ENCODE measurements around the gene ZNF222. TPM values are rescaled to one million over a fixed set of nuclear protein-coding genes. Genes with fewer than 3 reads are reported as not detected.

ZNF222 gene
- total and polyA plus RNA-seq, 2 of the 8 experiments (the other 6 are each of a cell fraction or from before 2014, with no cell fraction given): 1.7 to 3.4 TPM

DNA sequence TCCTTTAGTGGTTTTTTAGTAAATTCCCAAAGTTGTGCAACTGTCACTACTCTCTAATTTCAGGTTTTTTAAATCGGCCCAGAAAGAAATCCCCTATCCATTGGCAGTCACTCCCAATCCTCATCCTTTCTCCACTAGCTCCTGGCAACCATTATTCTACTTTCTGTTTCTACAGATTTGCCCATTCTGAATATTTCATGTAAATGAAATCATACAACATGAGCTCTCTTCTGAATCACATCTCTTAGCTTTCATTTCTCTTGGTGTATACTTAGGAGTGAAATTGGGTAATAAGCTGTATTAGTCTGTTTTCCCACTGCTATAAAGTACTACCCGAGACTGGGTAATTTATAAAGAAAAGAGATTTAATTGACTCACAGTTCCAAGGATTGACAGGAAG lies 17.0 kb downstream of the ZNF222 start:
- 84% methylated on average over 2 of the region's 2 CpGs; no CpG with 5 or more reads in 1 of the 2 experiments for WGBS, 2 experiments (ENCODE audit: extremely low coverage in 1 of 2, insufficient coverage in 1 of 2, insufficient read length in 1 of 2, insufficient replicate concordance in 2 of 2, low coverage in 1 of 2, low lambda C conversion rate in 2 of 2, missing lambda C conversion rate in 1 of 2)

More for the DNA sequence above, 17.0 kb downstream of the ZNF222 start:
- FAIRE-seq (no peak), DNase-seq (ENCODE audit: low read depth in 1 of 2, low spot score in 2 of 2) (no peak)
- no peak overlapping the region for H3K9ac ChIP-seq (replicated peaks in 1 of 4; ENCODE audit: extremely low read depth in 1 of 4, low read depth in 3 of 4, low read length in 3 of 4)
- no peaks in the 10 kb centered on the region for H4K20me1 ChIP-seq (replicated peaks in 1 of 2; ENCODE audit: control insufficient read depth in 1 of 2, insufficient read depth in 2 of 2, low read length in 2 of 2)
- no peak overlapping the region for H3K23ac ChIP-seq (ENCODE audit: insufficient read length)
- ChIA-PET CTCF (ENCODE audit: partially characterized antibody) (no interaction called here), POLR2A (ENCODE audit: partially characterized antibody) (no interaction called here)
- H3K27me3 ChIP-seq (replicated peaks in 1 of 4; ENCODE audit: control insufficient read depth in 3 of 4, extremely low read depth in 1 of 4, insufficient read depth in 3 of 4, low read length in 3 of 4): no peaks in the 10 kb centered on the region
- no peaks in the 10 kb centered on the region for H3K36me3 ChIP-seq (ENCODE audit: control insufficient read depth in 2 of 4, insufficient read depth in 4 of 4, low read length in 3 of 4)
- H4K91ac ChIP-seq (replicated peaks; ENCODE audit: insufficient read length, low read length): no peak overlapping the region
- no peak overlapping the region for H4K8ac ChIP-seq (ENCODE audit: extremely low read depth, insufficient read depth, low read length)
- H3K79me2 ChIP-seq (ENCODE audit: control insufficient read depth in 1 of 2, insufficient read depth in 2 of 2, low read length in 2 of 2): no peaks in the 10 kb centered on the region
- H2AK5ac ChIP-seq (ENCODE audit: low read depth, low read length): no peak overlapping the region
- no peak overlapping the region for H2AFZ ChIP-seq (ENCODE audit: low read length)
- no peaks in the 10 kb centered on the region for H3K79me1 ChIP-seq (ENCODE audit: low read depth, low read length)
- TF ChIP-seq TCF12 (IDR thresholded peaks at IDR 0.05; ENCODE audit: low read depth, low read length): no peak
- no peak for TF ChIP-seq SP2 (IDR thresholded peaks at IDR 0.05; ENCODE audit: low read length)
- TF ChIP-seq KDM4A (IDR thresholded peaks at IDR 0.05; ENCODE audit: low read depth, low read length, severe bottlenecking): no peak
- TF ChIP-seq CHD2 (IDR thresholded peaks at IDR 0.05; ENCODE audit: low read length): no peak
- TF ChIP-seq HDAC6 (IDR thresholded peaks at IDR 0.05; ENCODE audit: low read depth, low read length): no peak
- TF ChIP-seq JUN (IDR thresholded peaks at IDR 0.05; ENCODE audit: low read depth, low read length): no peak
- no peak for TF ChIP-seq SIN3A (conservative IDR thresholded peaks at IDR 0.05 in 1 of 2, IDR thresholded peaks at IDR 0.05 in 1 of 2; ENCODE audit: low read depth in 1 of 2, low read length in 2 of 2)
- H3K4me3 ChIP-seq (ENCODE audit: extremely low read depth in 1 of 4, insufficient read depth in 2 of 4, low read depth in 3 of 4, low read length in 4 of 4): no peak overlapping the region
- no peak overlapping the region for H3K14ac ChIP-seq (ENCODE audit: insufficient read length)
- H3K4ac ChIP-seq (replicated peaks; ENCODE audit: insufficient read length, low read depth, low read length): no peak overlapping the region
- H2BK20ac ChIP-seq (ENCODE audit: low read length): no peak overlapping the region
- H3K27ac ChIP-seq (ENCODE audit: low read depth, low read length): no peak overlapping the region
- H3K23me2 ChIP-seq (ENCODE audit: low read depth, low read length): no peaks in the 10 kb centered on the region
- H2BK5ac ChIP-seq (ENCODE audit: low read depth, low read length): no peak overlapping the region
- no peak overlapping the region for H3K4me2 ChIP-seq (ENCODE audit: insufficient read depth in 1 of 2, low read depth in 2 of 2, low read length in 2 of 2)
- H2BK12ac ChIP-seq (ENCODE audit: low read depth, low read length): no peak overlapping the region
- no peaks in the 10 kb centered on the region for H3K4me1 ChIP-seq (replicated peaks in 1 of 4; ENCODE audit: control insufficient read depth in 3 of 4, insufficient read depth in 4 of 4, low read length in 3 of 4)
- no peak overlapping the region for H3K18ac ChIP-seq (ENCODE audit: extremely low read depth, low read length)
- H2BK15ac ChIP-seq (ENCODE audit: low read length): no peak overlapping the region
- peaks cover 14 to 18% of the 10 kb centered on the region in 2 experiments for H3K9me3 ChIP-seq (ENCODE audit: insufficient read depth in 2 of 2, low read depth in 1 of 2, low read length in 1 of 2)
- no peak overlapping the region for H3K56ac ChIP-seq (replicated peaks; ENCODE audit: insufficient read length, low read depth, low read length)
- no peak overlapping the region for H2BK120ac ChIP-seq (replicated peaks; ENCODE audit: low read depth, low read length)
- no peak overlapping the region for H4K5ac ChIP-seq (ENCODE audit: insufficient read length, low read depth, low read length)

Measured in H1 (cell line).